Stomach (tissue), 9 donors: ENCODE data around the gene PRTG. TPM values are rescaled to one million over a fixed set of nuclear protein-coding genes. Genes with fewer than 3 reads are reported as not detected.

Source experiments
- DNase-seq, 2 donors: peaks; one replicate each; pipeline versions ENCODE4 v3.0.0 to v3.0.0-alpha.2; 2013 to 2019
- H3K27ac ChIP-seq, 5 donors: fragments of 200-600 bp in 4 of 5; sonication (generic) in 4 of 5; one replicate each; pipeline ENCODE4 v1.5.1; 2013 to 2019; ENCODE audit warnings: mild to moderate bottlenecking in 1 of 5, moderate library complexity in 1 of 5
- H3K27me3 ChIP-seq, 3 donors: fragments of 200-600 bp; sonication (generic); one replicate each; pipeline ENCODE4 v1.5.1; 2017 to 2019; ENCODE audit warnings: mixed run types in 1 of 3
- H3K36me3 ChIP-seq, 4 donors: fragments of 200-600 bp; sonication (generic); 1 replicate in 3 of 4; 2 replicates in 1 of 4; pipeline ENCODE4 v1.5.1; 2016 to 2019
- H3K4me1 ChIP-seq, 4 donors: fragments of 200-600 bp; sonication (generic); one replicate each; pipeline ENCODE4 v1.5.1; 2016 to 2019
- H3K4me3 ChIP-seq, 4 donors: fragments of 200-600 bp; sonication (generic) in 3 of 4; one replicate each; pipeline ENCODE4 v1.5.1; 2016 to 2019; ENCODE audit warnings: mild to moderate bottlenecking in 1 of 4
- H3K9me3 ChIP-seq, 4 donors: fragments of 200-600 bp; sonication (generic); one replicate each; pipeline ENCODE4 v1.5.1; 2016 to 2019
- CTCF ChIP-seq, 7 experiments: fragments of 450-650 bp in 4 of 7; fragments of 200-600 bp in 3 of 7; sonication (generic) in 3 of 7; IDR thresholded peaks; one replicate each; pipeline ENCODE4 v1.5.1; 2016 to 2019; ENCODE audit warnings: antibody characterized with exemption in 7 of 7, control low read depth in 2 of 7, mild to moderate bottlenecking in 1 of 7
- EP300 ChIP-seq: sonication (generic); formaldehyde crosslinking; IDR thresholded peaks from one replicate; pipeline ENCODE4 v1.6.1; 2017; ENCODE audit warnings: antibody characterized with exemption
- POLR2A ChIP-seq, 4 donors: fragments of 450-650 bp; IDR thresholded peaks; one replicate each; pipeline ENCODE4 v1.6.1; 2016; ENCODE audit warnings: antibody characterized with exemption in 4 of 4, control low read depth in 2 of 4, mild to moderate bottlenecking in 1 of 4, moderate library complexity in 1 of 4
- POLR2AphosphoS5 ChIP-seq, 3 donors: sonication (generic); formaldehyde crosslinking; IDR thresholded peaks; one replicate each; pipeline ENCODE4 v1.6.1; 2016; ENCODE audit warnings: antibody characterized with exemption in 3 of 3
- WGBS, 5 donors: extraction: QIAGEN DNeasy Blood & Tissue Kit in 3 of 5; methylation state at CpG; one replicate each; pipeline versions ENCODE4 v1.1.5 to v1.1.7; 2013 to 2018; 5-methylcytosine and 5-hydroxymethylcytosine counted together
- intact Hi-C: fragments of 100-400 bp; cut with DNase I; formaldehyde crosslinking; loops from one replicate; pipeline ENCODE4 v1.15.1; 2023; ENCODE audit warnings: low total_unique reads
- polyA plus RNA-seq, 3 donors: library from polyadenylated mRNA; stranded (reverse); fragments of 200-250 nt; gene quantifications; one replicate each; pipeline ENCODE4 v1.2.3, GENCODE V29; 2013
- total RNA-seq, 5 donors: library from RNA; depleted of rRNA; stranded (reverse); fragments of >200 nt; gene quantifications; one replicate each; pipeline versions ENCODE4 v1.1.0 to v1.2.3, GENCODE V29; 2014 to 2016
- donor health status: healthy with polysubstance abuse.
- donor health status: Bipolar disorder and iron deficiency.
- donor health status: healthy.

PRTG gene
- total and polyA plus RNA-seq, 8 donors: under 0.01 to 12.3 (median 0.63) TPM; not detected in 2

DNA sequence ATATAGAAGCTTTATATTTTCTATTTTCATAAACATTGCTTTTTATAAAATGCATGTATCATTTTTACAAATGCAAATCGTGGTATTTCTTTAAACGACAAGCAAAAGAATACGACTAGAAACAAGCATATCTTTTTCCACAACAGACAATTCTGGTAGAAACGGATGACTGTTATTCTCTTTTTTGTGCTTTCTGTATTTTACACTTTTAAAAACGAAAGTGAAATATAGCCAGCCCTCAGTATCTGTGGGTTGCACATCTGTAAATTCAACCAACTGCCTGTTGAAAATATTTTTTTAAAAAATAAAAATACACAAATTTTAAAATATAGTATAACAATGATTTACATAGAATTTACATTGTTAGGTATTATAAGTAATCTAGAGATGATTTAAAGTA is 61.3 kb downstream of the PRTG start:
- Histone ChIP-seq H3K27ac (no peak overlapping the region), H3K27me3 (no peaks in the 10 kb centered on the region), H3K4me1 (no peaks in the 10 kb centered on the region), H3K36me3 (no peaks in the 10 kb centered on the region), H3K9me3 (no peaks in the 10 kb centered on the region), H3K4me3 (no peak overlapping the region)
- TF ChIP-seq POLR2A (IDR thresholded peaks at IDR 0.05) (no peak), EP300 (no peak), CTCF (IDR thresholded peaks at IDR 0.05) (no peak), POLR2AphosphoS5 (IDR thresholded peaks at IDR 0.05) (no peak)
- DNase-seq: no peak
- 76 to 86% (median 77%) methylated on average over 5 of the region's 5 CpGs for WGBS, 5 donors
- intact Hi-C loops: no loop called here

GRCh38 chr15:55676507-55676906 is 66.4 kb downstream of the PRTG start:
- no peak for DNase-seq
- no peak overlapping the region for H3K27ac ChIP-seq
- H3K4me3 ChIP-seq: no peak overlapping the region
- intact Hi-C loops: no loop called here
- 74 to 92% (median 86%) methylated on average over 2 of the region's 2 CpGs for WGBS, 5 donors
- H3K9me3 ChIP-seq: no peaks in the 10 kb centered on the region
- TF ChIP-seq POLR2A (IDR thresholded peaks at IDR 0.05): no peak
- TF ChIP-seq CTCF (IDR thresholded peaks at IDR 0.05): no peak
- TF ChIP-seq POLR2AphosphoS5 (IDR thresholded peaks at IDR 0.05): no peak
- H3K36me3 ChIP-seq: no peaks in the 10 kb centered on the region
- no peaks in the 10 kb centered on the region for H3K4me1 ChIP-seq
- H3K27me3 ChIP-seq: no peaks in the 10 kb centered on the region

GRCh38 chr15:55673287-55673686 is 69.7 kb downstream of the PRTG start:
- Histone ChIP-seq H3K27ac (no peak overlapping the region), H3K9me3 (no peaks in the 10 kb centered on the region), H3K4me1 (no peaks in the 10 kb centered on the region), H3K27me3 (no peaks in the 10 kb centered on the region), H3K4me3 (no peak overlapping the region), H3K36me3 (no peaks in the 10 kb centered on the region)
- no peak for DNase-seq
- TF ChIP-seq CTCF (IDR thresholded peaks at IDR 0.05) (no peak), POLR2A (IDR thresholded peaks at IDR 0.05) (no peak), POLR2AphosphoS5 (IDR thresholded peaks at IDR 0.05) (no peak), EP300 (no peak)
- intact Hi-C loops: no loop called here
- 92 to 98% (median 95%) methylated on average over 10 of the region's 10 CpGs for WGBS, 5 donors

GRCh38 chr15:55669270-55669669 is 73.7 kb downstream of the PRTG start:
- no peaks in the 10 kb centered on the region for H3K9me3 ChIP-seq
- no peak overlapping the region for H3K4me3 ChIP-seq
- WGBS, 5 donors: 60 to 72% (median 66%) methylated on average over 3 of the region's 3 CpGs
- no peaks in the 10 kb centered on the region for H3K36me3 ChIP-seq
- intact Hi-C loops: no loop called here
- no peaks in the 10 kb centered on the region for H3K4me1 ChIP-seq
- no peak for DNase-seq
- H3K27me3 ChIP-seq: no peaks in the 10 kb centered on the region
- TF ChIP-seq EP300 (no peak), POLR2AphosphoS5 (IDR thresholded peaks at IDR 0.05) (no peak), POLR2A (IDR thresholded peaks at IDR 0.05) (no peak), CTCF (IDR thresholded peaks at IDR 0.05) (no peak)
- no peak overlapping the region for H3K27ac ChIP-seq
